Measurements from ENCODE around the gene METTL25.

The METTL25 gene

DNA sequence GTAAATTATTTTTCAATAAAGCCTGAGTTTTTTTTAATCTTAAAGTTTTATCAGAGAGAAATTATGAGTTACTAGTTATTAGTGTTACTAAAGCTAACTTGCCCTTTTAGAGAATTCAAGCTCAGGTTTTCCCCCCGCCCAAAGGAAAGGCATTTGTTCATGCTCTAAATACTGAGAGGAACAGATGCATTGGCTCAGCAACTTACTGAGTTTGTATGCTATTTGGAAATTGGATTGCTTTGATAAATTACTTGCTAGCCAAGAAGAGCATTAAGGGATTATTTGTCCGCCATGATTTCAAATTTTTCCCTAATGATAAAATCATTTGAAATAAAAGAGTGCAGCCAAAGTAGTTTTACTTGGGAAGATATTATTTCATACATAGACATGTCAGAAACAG lies 149.4 kb downstream of the METTL25 start:
- Histone ChIP-seq H2AK5ac (ENCODE audit: low read length) (no peak overlapping the region), H3K4ac (ENCODE audit: low read depth, low read length) (no peak overlapping the region), H3K4me1 (ENCODE audit: control insufficient read depth in 1 of 2, insufficient read depth in 2 of 2, low read length in 2 of 2) (no peaks in the 10 kb centered on the region), H4K12ac (ENCODE audit: low read depth, low read length) (no peak overlapping the region), H3K79me2 (ENCODE audit: control insufficient read depth, insufficient read depth, low read length, poor library complexity) (no peaks in the 10 kb centered on the region), H3K18ac (ENCODE audit: low read length) (no peak overlapping the region), H3K27ac (ENCODE audit: low read depth, low read length) (no peak overlapping the region), H3K14ac (ENCODE audit: low read length) (no peak overlapping the region), H3K36me3 (ENCODE audit: control insufficient read depth in 1 of 2, insufficient read depth in 2 of 2, low read length in 2 of 2) (no peaks in the 10 kb centered on the region), H3K79me1 (ENCODE audit: low read length) (no peaks in the 10 kb centered on the region), H3K4me2 (ENCODE audit: low read length) (no peak overlapping the region), H3K4me3 (ENCODE audit: low read depth, low read length) (no peak overlapping the region), H2BK5ac (ENCODE audit: low read depth, low read length, poor library complexity) (no peak overlapping the region), H2AFZ (ENCODE audit: insufficient read depth, low read length, poor library complexity) (no peak overlapping the region), H4K8ac (ENCODE audit: low read depth, low read length) (no peak overlapping the region), H3K23ac (ENCODE audit: low read length) (no peak overlapping the region), H2BK120ac (ENCODE audit: insufficient read depth, low read length, poor library complexity) (no peak overlapping the region), H3K27me3 (ENCODE audit: insufficient read depth, low read length) (no peaks in the 10 kb centered on the region), H4K91ac (ENCODE audit: low read depth, low read length) (no peak overlapping the region), H3K9me3 (ENCODE audit: insufficient read depth, low read depth, low read length) (no peaks in the 10 kb centered on the region), H2BK12ac (ENCODE audit: low read length) (no peak overlapping the region), H3K9ac (ENCODE audit: low read length) (no peak overlapping the region)
- DNase-seq: no peak
- WGBS (ENCODE audit: extremely low coverage, insufficient coverage, insufficient read length): no CpG with 5 or more reads among the region's 2 CpGs

DNA sequence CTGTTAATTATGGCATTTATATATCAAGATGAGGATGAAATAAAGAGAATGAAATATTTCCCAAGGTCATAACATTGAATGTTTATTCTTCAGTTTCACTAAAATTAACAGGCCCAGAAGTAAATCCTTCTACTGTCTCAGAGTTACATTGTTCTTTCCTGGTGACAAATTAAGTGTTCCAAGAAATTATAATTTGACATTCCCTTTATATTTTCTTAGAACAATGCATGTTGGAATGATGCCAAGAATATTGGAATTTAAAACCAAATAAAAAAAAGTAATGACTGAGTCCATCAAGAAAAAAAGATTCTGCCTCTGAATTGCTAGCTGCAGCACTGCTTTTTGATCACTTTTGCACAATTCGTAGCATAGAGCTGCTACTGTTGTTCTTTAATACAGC lies 152.1 kb downstream of the METTL25 start:
- no CpG with 5 or more reads among the region's 1 CpG for WGBS (ENCODE audit: extremely low coverage, insufficient coverage, insufficient read length)

DNA sequence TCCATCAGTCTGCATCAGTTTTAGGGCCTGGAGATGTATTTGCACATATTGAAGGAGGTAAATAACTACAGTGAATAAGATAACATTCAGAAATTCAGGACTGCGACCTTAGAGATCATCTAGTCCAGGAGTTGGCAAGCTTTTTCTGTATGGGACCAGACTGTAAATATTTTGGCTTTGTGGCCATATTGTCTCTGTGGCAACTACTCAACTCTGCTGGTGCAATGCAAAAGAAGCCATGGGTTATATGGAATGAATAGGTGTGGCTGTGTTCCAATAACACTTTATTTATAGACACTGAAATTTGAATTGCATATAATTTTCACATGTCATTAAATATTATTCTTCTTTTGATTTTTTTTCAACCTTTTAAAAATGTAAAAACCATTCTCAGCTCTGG lies 156.6 kb downstream of the METTL25 start:
- no peak overlapping the region for H3K14ac ChIP-seq (ENCODE audit: low read length)
- no peak overlapping the region for H2AFZ ChIP-seq (ENCODE audit: insufficient read depth, low read length, poor library complexity)
- DNase-seq: no peak
- H2BK12ac ChIP-seq (ENCODE audit: low read length): no peak overlapping the region
- no peak overlapping the region for H3K4me2 ChIP-seq (ENCODE audit: low read length)
- no peak overlapping the region for H4K12ac ChIP-seq (ENCODE audit: low read depth, low read length)
- no peak overlapping the region for H3K4me3 ChIP-seq (ENCODE audit: low read depth, low read length)
- no peak overlapping the region for H2AK5ac ChIP-seq (ENCODE audit: low read length)
- no peak overlapping the region for H4K91ac ChIP-seq (ENCODE audit: low read depth, low read length)
- H3K79me2 ChIP-seq (ENCODE audit: control insufficient read depth, insufficient read depth, low read length, poor library complexity): no peaks in the 10 kb centered on the region
- H3K79me1 ChIP-seq (ENCODE audit: low read length): no peaks in the 10 kb centered on the region
- H3K4ac ChIP-seq (ENCODE audit: low read depth, low read length): no peak overlapping the region
- no peaks in the 10 kb centered on the region for H3K4me1 ChIP-seq (ENCODE audit: control insufficient read depth in 1 of 2, insufficient read depth in 2 of 2, low read length in 2 of 2)
- H3K27me3 ChIP-seq (ENCODE audit: insufficient read depth, low read length): no peaks in the 10 kb centered on the region
- no peaks in the 10 kb centered on the region for H3K36me3 ChIP-seq (ENCODE audit: control insufficient read depth in 1 of 2, insufficient read depth in 2 of 2, low read length in 2 of 2)
- WGBS (ENCODE audit: extremely low coverage, insufficient coverage, insufficient read length): no CpG with 5 or more reads among the region's 1 CpG
- no peak overlapping the region for H2BK5ac ChIP-seq (ENCODE audit: low read depth, low read length, poor library complexity)
- H2BK120ac ChIP-seq (ENCODE audit: insufficient read depth, low read length, poor library complexity): no peak overlapping the region
- peaks cover 2% of the 10 kb centered on the region for H3K9me3 ChIP-seq (ENCODE audit: insufficient read depth, low read depth, low read length)
- H4K8ac ChIP-seq (ENCODE audit: low read depth, low read length): no peak overlapping the region
- no peak overlapping the region for H3K27ac ChIP-seq (ENCODE audit: low read depth, low read length)
- H3K18ac ChIP-seq (ENCODE audit: low read length): no peak overlapping the region
- H3K23ac ChIP-seq (ENCODE audit: low read length): no peak overlapping the region
- no peak overlapping the region for H3K9ac ChIP-seq (ENCODE audit: low read length)

More for the DNA sequence above, 152.1 kb downstream of the METTL25 start:
- H2BK120ac ChIP-seq (ENCODE audit: insufficient read depth, low read length, poor library complexity): no peak overlapping the region
- no peaks in the 10 kb centered on the region for H3K9me3 ChIP-seq (ENCODE audit: insufficient read depth, low read depth, low read length)
- H3K14ac ChIP-seq (ENCODE audit: low read length): no peak overlapping the region
- no peak overlapping the region for H4K8ac ChIP-seq (ENCODE audit: low read depth, low read length)
- H3K4ac ChIP-seq (ENCODE audit: low read depth, low read length): no peak overlapping the region
- H3K4me3 ChIP-seq (ENCODE audit: low read depth, low read length): no peak overlapping the region
- no peak overlapping the region for H4K91ac ChIP-seq (ENCODE audit: low read depth, low read length)
- H3K36me3 ChIP-seq (ENCODE audit: control insufficient read depth in 1 of 2, insufficient read depth in 2 of 2, low read length in 2 of 2): no peaks in the 10 kb centered on the region
- no peaks in the 10 kb centered on the region for H3K79me2 ChIP-seq (ENCODE audit: control insufficient read depth, insufficient read depth, low read length, poor library complexity)
- no peak overlapping the region for H3K27ac ChIP-seq (ENCODE audit: low read depth, low read length)
- no peaks in the 10 kb centered on the region for H3K4me1 ChIP-seq (ENCODE audit: control insufficient read depth in 1 of 2, insufficient read depth in 2 of 2, low read length in 2 of 2)
- DNase-seq: no peak
- no peak overlapping the region for H2BK12ac ChIP-seq (ENCODE audit: low read length)
- H3K27me3 ChIP-seq (ENCODE audit: insufficient read depth, low read length): no peaks in the 10 kb centered on the region
- no peaks in the 10 kb centered on the region for H3K79me1 ChIP-seq (ENCODE audit: low read length)
- no peak overlapping the region for H2AK5ac ChIP-seq (ENCODE audit: low read length)
- no peak overlapping the region for H2AFZ ChIP-seq (ENCODE audit: insufficient read depth, low read length, poor library complexity)
- no peak overlapping the region for H2BK5ac ChIP-seq (ENCODE audit: low read depth, low read length, poor library complexity)
- H3K23ac ChIP-seq (ENCODE audit: low read length): no peak overlapping the region
- H3K4me2 ChIP-seq (ENCODE audit: low read length): no peak overlapping the region
- no peak overlapping the region for H4K12ac ChIP-seq (ENCODE audit: low read depth, low read length)
- no peak overlapping the region for H3K18ac ChIP-seq (ENCODE audit: low read length)
- H3K9ac ChIP-seq (ENCODE audit: low read length): no peak overlapping the region

DNA sequence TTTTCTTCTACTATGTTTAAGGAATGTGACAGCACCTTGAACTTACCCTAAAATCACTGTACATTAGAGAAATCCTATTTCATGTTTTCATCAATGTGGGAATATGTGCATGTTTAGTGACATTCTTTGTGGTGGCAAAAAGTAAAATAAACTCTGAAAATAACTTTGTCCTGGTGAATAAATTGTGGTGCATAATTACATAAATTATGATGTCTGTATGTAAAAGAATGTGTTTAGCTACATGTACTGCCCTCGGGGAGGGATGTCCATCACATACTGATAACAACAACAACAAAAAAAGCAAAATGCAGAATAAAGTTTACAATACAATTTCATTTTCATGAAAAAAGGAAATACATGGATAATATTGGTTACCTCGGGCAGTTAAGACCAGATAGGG lies 157.3 kb downstream of the METTL25 start:
- Histone ChIP-seq H3K14ac (ENCODE audit: low read length) (no peak overlapping the region), H2BK120ac (ENCODE audit: insufficient read depth, low read length, poor library complexity) (no peak overlapping the region), H3K27ac (ENCODE audit: low read depth, low read length) (no peak overlapping the region), H3K4me1 (ENCODE audit: control insufficient read depth in 1 of 2, insufficient read depth in 2 of 2, low read length in 2 of 2) (no peaks in the 10 kb centered on the region), H3K4me3 (ENCODE audit: low read depth, low read length) (no peak overlapping the region), H2AFZ (ENCODE audit: insufficient read depth, low read length, poor library complexity) (no peak overlapping the region), H3K36me3 (ENCODE audit: control insufficient read depth in 1 of 2, insufficient read depth in 2 of 2, low read length in 2 of 2) (no peaks in the 10 kb centered on the region), H3K9ac (ENCODE audit: low read length) (no peak overlapping the region), H3K18ac (ENCODE audit: low read length) (no peak overlapping the region), H3K4me2 (ENCODE audit: low read length) (no peak overlapping the region), H4K12ac (ENCODE audit: low read depth, low read length) (no peak overlapping the region), H3K79me1 (ENCODE audit: low read length) (no peaks in the 10 kb centered on the region), H3K9me3 (ENCODE audit: insufficient read depth, low read depth, low read length) (peaks cover 2% of the 10 kb centered on the region), H4K91ac (ENCODE audit: low read depth, low read length) (no peak overlapping the region), H2BK12ac (ENCODE audit: low read length) (no peak overlapping the region), H3K23ac (ENCODE audit: low read length) (no peak overlapping the region), H4K8ac (ENCODE audit: low read depth, low read length) (no peak overlapping the region), H3K79me2 (ENCODE audit: control insufficient read depth, insufficient read depth, low read length, poor library complexity) (no peaks in the 10 kb centered on the region), H2BK5ac (ENCODE audit: low read depth, low read length, poor library complexity) (no peak overlapping the region), H3K4ac (ENCODE audit: low read depth, low read length) (no peak overlapping the region), H2AK5ac (ENCODE audit: low read length) (no peak overlapping the region), H3K27me3 (ENCODE audit: insufficient read depth, low read length) (no peaks in the 10 kb centered on the region)
- no peak for DNase-seq
- WGBS (ENCODE audit: extremely low coverage, insufficient coverage, insufficient read length): no CpG with 5 or more reads among the region's 2 CpGs

All from trophoblast cell (in vitro differentiated cells and primary cell).